HEK293T (cell line): ENCODE results near the gene ITGAD.

Experiments
- BHLHE40 ChIP-seq: fragments of 450-650 bp; IDR thresholded peaks from 2 replicates; pipeline ENCODE4 v1.6.1; 2016; ENCODE audit warnings: mild to moderate bottlenecking, moderate library complexity, borderline replicate concordance
- ELF4 ChIP-seq: fragments of 450-650 bp; IDR thresholded peaks from 2 replicates; pipeline ENCODE4 v1.6.1; 2017; ENCODE audit warnings: antibody characterized with exemption
- FOXA1 ChIP-seq: fragments of 450-650 bp; IDR thresholded peaks from 2 replicates; pipeline ENCODE4 v1.6.1; 2016; ENCODE audit warnings: mild to moderate bottlenecking
- FOXK2 ChIP-seq: fragments of 450-650 bp; IDR thresholded peaks from 2 replicates; pipeline ENCODE4 v1.6.1; 2016; ENCODE audit warnings: mild to moderate bottlenecking
- FOXM1 ChIP-seq: fragments of 450-650 bp; IDR thresholded peaks from 2 replicates; pipeline ENCODE4 v1.6.1; 2017; ENCODE audit warnings: mild to moderate bottlenecking, borderline replicate concordance
- HDGF ChIP-seq: fragments of 450-650 bp; IDR thresholded peaks from 2 replicates; pipeline ENCODE4 v1.6.1; 2017; ENCODE audit warnings: antibody characterized with exemption, borderline replicate concordance
- NFRKB ChIP-seq: fragments of 450-650 bp; IDR thresholded peaks from 2 replicates; pipeline ENCODE4 v1.6.1; 2016; ENCODE audit warnings: mild to moderate bottlenecking, moderate library complexity
- SUZ12 ChIP-seq: fragments of 450-650 bp; IDR thresholded peaks from 2 replicates; pipeline ENCODE4 v1.6.1; 2016; ENCODE audit warnings: mild to moderate bottlenecking
- TARDBP ChIP-seq: fragments of 450-650 bp; IDR thresholded peaks from 2 replicates; pipeline ENCODE4 v1.6.1; 2016
- ZNF384 ChIP-seq: fragments of 450-650 bp; IDR thresholded peaks from 2 replicates; pipeline ENCODE4 v1.6.1; 2016
- TF ChIP-seq, protein P1 (sequence below): fragments of 450-650 bp; IDR thresholded peaks from 2 replicates; pipeline ENCODE4 v1.6.1; 2016

DNA sequence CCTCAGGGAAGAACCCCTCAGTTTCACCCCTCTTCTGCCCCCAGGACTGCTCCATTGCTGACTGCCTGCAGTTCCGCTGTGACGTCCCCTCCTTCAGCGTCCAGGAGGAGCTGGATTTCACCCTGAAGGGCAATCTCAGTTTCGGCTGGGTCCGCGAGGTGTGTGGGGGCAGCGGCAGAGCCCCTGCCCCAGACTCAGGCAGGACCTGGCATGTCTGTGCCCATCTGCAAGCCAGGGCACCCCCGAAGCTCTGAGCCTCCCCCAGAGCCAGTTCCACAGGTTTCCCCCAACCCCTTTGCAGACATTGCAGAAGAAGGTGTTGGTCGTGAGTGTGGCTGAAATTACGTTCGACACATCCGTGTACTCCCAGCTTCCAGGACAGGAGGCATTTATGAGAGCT lies 30.7 kb downstream of the ITGAD start:
- no peak for TF ChIP-seq SUZ12
- TF ChIP-seq HDGF = no peak
- TF ChIP-seq, protein P1, sequence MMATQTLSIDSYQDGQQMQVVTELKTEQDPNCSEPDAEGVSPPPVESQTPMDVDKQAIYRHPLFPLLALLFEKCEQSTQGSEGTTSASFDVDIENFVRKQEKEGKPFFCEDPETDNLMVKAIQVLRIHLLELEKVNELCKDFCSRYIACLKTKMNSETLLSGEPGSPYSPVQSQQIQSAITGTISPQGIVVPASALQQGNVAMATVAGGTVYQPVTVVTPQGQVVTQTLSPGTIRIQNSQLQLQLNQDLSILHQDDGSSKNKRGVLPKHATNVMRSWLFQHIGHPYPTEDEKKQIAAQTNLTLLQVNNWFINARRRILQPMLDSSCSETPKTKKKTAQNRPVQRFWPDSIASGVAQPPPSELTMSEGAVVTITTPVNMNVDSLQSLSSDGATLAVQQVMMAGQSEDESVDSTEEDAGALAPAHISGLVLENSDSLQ = no peak
- no peak for TF ChIP-seq FOXK2
- no peak for TF ChIP-seq FOXM1
- no peak for TF ChIP-seq BHLHE40
- TF ChIP-seq ZNF384 = no peak
- TF ChIP-seq NFRKB = no peak
- TF ChIP-seq ELF4 = no peak
- TF ChIP-seq TARDBP = no peak
- TF ChIP-seq FOXA1 = no peak
